ENCODE measurements around the gene PYROXD2.

GRCh38 chr10:98344589-98345038, 70.4 kb downstream of the PYROXD2 start:
- TF ChIP-seq CTCF (conservative IDR thresholded peaks at IDR 0.05; ENCODE audit: low read length) (no peak), EZH2phosphoT487 (IDR thresholded peaks at IDR 0.05; ENCODE audit: borderline replicate concordance, low read depth, low read length) (no peak)
